Measurements from ENCODE around the gene SLC13A2. TPM values are rescaled to one million over a fixed set of nuclear protein-coding genes. Genes with fewer than 3 reads are reported as not detected.

SLC13A2 gene
- total and polyA plus RNA-seq, 9 of the 15 experiments (the other 6 are each of a cell fraction or from before 2014, with no cell fraction given), result 0.13 TPM; not detected in 8

GRCh38 chr17:28491860-28492259 is 18.4 kb downstream of the SLC13A2 start:
- Histone ChIP-seq H3K9me1 (ENCODE audit: control insufficient read depth, insufficient read depth, low read length) (no peaks in the 10 kb centered on the region), H3K27me3 (ENCODE audit: control insufficient read depth in 2 of 2, insufficient read depth in 2 of 2, low read length in 2 of 2) (peaks cover 6 to 56% of the 10 kb centered on the region in 2 experiments; a peak in 3 of 5 replicates), H3K79me2 (ENCODE audit: control insufficient read depth, insufficient read depth, low read length) (no peaks in the 10 kb centered on the region), H3K4me3 (no peak overlapping the region), H3K4me2 (ENCODE audit: insufficient read depth, low read length) (no peak overlapping the region), H4K20me1 (replicated peaks; ENCODE audit: control insufficient read depth, insufficient read depth, low read length) (peaks cover 13% of the 10 kb centered on the region; the same call in 1 of the 2 replicates), H2AFZ (ENCODE audit: low read depth, low read length) (no peak overlapping the region), H3K4me1 (replicated peaks in 1 of 2; ENCODE audit: control insufficient read depth in 2 of 2, insufficient read depth in 2 of 2, low read length in 2 of 2) (peaks cover 0 to 2% of the 10 kb centered on the region in 2 experiments; a peak in 1 of 5 replicates), H3K36me3 (ENCODE audit: control insufficient read depth, insufficient read depth, low read length) (no peaks in the 10 kb centered on the region), H3K9me3 (replicated peaks; ENCODE audit: control insufficient read depth, insufficient read depth, low read depth, low read length) (no peaks in the 10 kb centered on the region), H3K9ac (ENCODE audit: insufficient read depth in 1 of 2, low read depth in 2 of 2, low read length in 2 of 2) (0 out of 4 replicates have a peak overlapping the region, but pooled peaks of 1 of the 2 experiments have one; percentile 3), H3K27ac (ENCODE audit: extremely low read depth, low read depth, low read length) (no peak overlapping the region)
- BruUV-seq (replicated peaks), result no TSS peak
- in situ Hi-C loops (cut with MboI) (no loop called here), intact Hi-C loops (cut with micrococcal nuclease) (no loop called here)
- no peak for DNase-seq (ENCODE audit: extremely low read depth in 1 of 4, low spot score in 3 of 4)
- TF ChIP-seq RBM25 (IDR thresholded peaks at IDR 0.05; ENCODE audit: low read depth, low read length, severe bottlenecking), result peak; percentile 74
- no peak for TF ChIP-seq PHF21A (IDR thresholded peaks at IDR 0.05; ENCODE audit: borderline replicate concordance, low read depth)
- TF ChIP-seq NR2C1 (IDR thresholded peaks at IDR 0.05), result no peak
- TF ChIP-seq NR2C1 (tag; IDR thresholded peaks at IDR 0.05), result no peak
- peak; percentile 17; the same call in 1 of the 2 replicates for TF ChIP-seq ADNP (tag; IDR thresholded peaks at IDR 0.05)
- no peak for FAIRE-seq
- no peak for ATAC-seq
- CTCF ChIA-PET (ENCODE audit: low intra/inter-chr PET ratio), result no interaction called here
- POLR2A ChIA-PET, result no interaction called here
- 0% methylated on average over 3 of the region's 3 CpGs for WGBS (ENCODE audit: insufficient coverage, low coverage, missing lambda C conversion rate)
